HTERT RPE-1 (cell line): Measurements from ENCODE around the gene TMEM144.
"Not testable (repeated sequence)": the region's sequence is repeated elsewhere in the genome, so short reads cannot be mapped to it uniquely, and the experiment has no call there.

Source experiments
- in situ Hi-C: fragments of 300-500 bp; cut with MboI; formaldehyde crosslinking; loops from 4 replicates; pipeline ENCODE4 v1.14.3; 2020; ENCODE audit warnings: low sequenced_read_pairs

The TMEM144 gene

DNA sequence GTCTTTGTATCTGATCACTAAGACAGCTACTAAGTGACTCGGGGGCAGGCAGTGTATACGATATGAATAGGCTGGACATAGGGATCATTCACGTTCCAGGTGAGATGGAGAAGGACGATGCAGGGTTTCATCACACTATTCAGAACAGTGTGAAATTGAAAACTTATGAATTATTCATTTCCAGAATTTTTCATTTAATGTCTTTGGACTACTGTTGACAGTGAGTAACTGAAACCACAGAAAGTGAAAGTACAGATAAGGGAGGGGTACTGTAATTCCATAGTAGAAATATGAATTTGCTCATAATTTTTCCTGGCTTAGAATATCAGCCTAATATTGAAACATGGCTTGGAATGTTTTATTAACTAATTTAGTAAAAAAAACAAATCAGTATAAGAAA, 24.4 kb downstream of the TMEM144 start:
- in situ Hi-C loops, result no loop called here

DNA sequence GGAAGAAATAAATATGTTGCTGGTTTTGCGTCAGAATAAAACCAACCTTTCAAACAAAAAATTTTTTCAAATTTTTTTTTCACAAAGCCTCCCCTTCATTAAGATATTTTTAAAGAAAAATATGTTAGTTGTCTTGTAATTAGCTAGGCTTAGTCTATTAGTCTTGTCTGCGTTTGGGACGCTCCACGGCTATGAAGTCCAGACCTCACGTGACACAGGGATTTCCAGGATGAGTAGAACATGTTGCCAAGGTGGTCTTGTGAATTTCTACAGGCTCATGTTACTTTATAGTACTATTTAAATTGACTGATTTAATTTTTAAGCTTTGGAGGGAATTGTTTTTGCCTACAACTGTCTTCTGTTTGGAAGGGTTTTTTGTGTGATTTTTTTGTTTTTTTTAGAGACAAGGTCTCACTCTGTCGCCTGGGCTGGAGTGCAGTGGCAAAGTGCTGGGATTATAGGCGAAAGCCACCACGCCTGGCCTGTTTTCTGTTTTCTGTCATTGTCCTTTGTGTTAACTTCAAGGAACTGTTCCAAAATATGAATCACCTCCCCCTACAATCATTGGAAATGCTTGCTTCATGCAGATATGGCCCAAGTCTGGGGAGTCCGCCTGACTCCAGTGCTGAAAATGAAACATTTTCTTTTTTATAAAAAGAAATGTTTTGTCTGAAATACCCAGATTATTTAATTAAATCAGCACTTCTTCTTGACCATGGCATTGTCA, 26.2 kb downstream of the TMEM144 start:
- in situ Hi-C loops, result no loop called here

- in situ Hi-C loops, result no loop called here
Measured at GRCh38 chr4:158238575-158238974, 28.3 kb downstream of the TMEM144 start.

GRCh38 chr4:158239196-158239595, 28.9 kb downstream of the TMEM144 start:
- in situ Hi-C loops, result no loop called here

DNA sequence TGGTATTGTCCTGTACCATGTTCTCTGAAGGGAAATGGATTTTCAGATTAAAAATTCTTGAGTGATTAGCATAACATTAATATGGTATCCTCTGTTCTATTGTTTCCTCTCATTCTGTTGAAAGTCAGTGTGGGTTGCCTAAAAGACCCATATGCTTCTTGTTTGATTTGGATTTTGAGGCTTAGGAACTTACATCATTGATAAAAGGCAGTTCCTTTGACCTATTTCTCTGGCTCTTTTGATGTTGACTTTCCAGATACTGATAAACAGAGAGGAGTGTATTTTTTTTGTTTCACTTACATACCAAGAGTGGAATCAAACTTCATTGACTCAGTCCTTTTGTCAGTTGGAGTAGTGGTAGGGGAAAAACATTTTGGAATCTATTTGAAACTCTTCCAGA, 32.8 kb downstream of the TMEM144 start:
- in situ Hi-C loops, result no loop called here

DNA sequence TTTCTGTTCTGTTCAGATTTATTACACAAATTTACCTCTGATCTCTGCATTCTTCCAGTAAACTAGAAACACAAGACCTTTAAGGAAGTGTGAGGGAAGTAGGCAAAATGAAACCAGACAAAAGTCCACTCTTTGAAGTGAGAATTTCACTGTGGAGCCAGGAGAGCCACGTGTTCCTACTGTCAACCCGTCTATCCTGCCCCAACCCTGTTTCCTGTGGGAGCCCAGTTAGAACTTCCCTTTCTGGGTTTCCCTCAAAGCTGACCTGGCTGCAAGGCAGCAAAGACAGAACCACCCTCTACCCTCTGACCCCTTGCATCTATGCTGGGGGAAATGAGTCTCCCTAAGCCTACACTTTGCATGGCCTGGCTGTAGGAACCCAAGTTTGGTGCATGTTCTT, 40.0 kb downstream of the TMEM144 start:
- in situ Hi-C loops, result no loop called here

GRCh38 chr4:158253350-158253980, 43.2 kb downstream of the TMEM144 start:
- in situ Hi-C loops, result no loop called here

- in situ Hi-C loops, result no loop called here
Measured at GRCh38 chr4:158254292-158254691, 44.0 kb downstream of the TMEM144 start.

DNA sequence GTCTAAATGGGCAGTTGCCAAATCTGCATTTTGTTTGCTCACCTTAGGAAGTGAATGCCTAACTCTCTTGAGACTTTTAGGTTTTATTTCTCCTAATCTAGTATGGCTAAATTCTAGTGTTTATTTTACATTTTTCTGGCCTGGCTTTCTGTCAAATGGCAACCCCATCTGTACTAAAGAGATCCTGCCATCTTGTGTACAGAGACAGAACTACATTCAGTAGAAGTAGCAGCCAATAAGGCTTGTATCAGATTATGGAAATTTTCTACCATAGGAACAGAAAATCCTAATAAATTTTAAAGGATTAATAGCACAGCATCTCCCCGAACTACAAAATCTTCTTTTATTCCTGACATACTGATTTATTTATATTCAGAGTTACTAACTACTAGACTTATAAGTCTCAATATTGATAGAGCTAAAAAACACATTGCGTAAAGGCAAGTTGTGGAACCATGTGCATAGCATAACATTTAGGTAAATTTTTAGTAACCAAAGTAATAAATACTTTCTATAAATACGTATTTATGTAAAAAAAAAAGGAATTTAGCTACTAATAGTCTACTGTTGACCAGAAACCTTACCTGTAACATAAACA, 45.5 kb downstream of the TMEM144 start:
- in situ Hi-C loops, result no loop called here

GRCh38 chr4:158259955-158260575, 49.8 kb downstream of the TMEM144 start:
- in situ Hi-C loops, result no loop called here

GRCh38 chr4:158261480-158261879, 51.2 kb downstream of the TMEM144 start:
- in situ Hi-C loops, result no loop called here

DNA sequence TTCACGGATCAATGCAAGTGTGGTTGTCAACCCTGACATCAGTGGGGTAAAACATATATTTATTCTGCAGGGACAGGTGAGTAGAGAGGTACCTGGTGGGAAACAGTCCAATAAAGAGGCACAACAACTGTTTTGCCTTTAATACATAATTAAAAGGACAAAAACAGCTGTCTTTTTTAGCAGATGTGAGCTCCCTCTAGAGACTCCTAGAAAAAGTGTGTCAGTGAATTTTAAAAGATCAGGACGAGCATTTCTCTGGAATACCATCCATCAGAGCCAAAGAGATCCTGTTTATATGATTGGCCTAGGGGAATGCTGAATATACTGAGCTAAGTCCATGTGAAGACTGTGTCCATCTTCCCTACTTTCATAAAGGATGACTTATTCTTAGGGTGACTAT, 58.3 kb downstream of the TMEM144 start:
- in situ Hi-C loops, result no loop called here

DNA sequence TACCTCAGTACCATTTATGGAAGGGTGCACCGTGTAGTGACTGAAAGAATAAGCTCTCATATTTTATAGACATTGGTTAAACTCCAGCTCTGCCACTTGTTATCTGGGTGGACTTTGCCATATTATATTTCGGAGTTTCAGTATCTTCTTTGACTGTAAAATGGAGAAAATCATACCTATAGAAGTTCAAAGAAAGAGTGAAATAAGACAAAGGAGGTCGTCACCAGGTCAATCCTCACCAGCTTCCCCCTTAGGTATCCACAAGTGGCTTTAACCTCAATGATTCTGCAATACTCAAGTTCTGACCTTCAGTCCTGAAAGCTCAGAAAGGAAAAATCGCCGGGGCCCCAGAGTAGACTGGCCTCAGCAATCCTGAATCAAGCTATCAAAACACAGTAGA, 64.3 kb downstream of the TMEM144 start:
- in situ Hi-C loops, result no loop called here

DNA sequence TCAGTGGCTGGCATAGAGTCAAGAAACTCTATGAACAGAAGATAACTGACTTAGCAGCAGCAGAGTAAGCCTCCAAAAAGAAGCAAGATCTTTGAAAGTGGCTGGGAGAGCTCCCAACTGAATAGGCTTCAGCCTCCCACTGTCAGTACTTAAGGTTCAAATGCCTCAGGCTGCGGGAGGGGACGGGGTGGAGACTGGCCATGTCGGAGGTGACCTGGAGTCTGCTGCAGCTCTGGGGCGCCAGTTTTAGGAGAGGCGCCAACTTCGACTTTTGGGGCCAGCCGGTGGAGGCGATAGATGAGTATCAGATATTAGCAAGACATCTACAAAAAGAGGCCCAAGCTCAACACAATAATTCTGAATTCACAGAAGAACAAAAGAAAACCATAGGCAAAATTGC, 67.3 kb downstream of the TMEM144 start:
- in situ Hi-C loops, result no loop called here

DNA sequence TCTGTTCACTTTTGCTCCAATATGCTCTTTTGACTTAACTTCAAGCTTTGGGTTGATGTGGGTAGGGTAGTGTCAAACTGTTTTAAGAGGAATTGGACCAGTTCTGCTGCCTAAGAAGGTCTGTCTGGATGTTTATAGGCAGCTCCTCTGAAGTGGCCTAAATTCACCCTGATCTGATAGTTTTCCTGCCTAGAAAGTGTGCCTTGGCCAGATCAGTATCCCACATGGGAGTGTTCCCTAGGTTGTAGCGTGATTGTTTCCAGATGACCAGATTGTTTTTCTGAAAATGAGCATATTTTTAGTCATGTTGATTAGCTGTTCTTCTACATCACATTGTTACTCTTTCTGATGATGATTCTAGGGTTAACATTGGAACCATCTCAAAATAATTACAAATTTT, 68.8 kb downstream of the TMEM144 start:
- in situ Hi-C loops, result not testable (repeated sequence)

- in situ Hi-C loops, result no loop called here
Measured at GRCh38 chr4:158280856-158281255, 70.6 kb downstream of the TMEM144 start.

DNA sequence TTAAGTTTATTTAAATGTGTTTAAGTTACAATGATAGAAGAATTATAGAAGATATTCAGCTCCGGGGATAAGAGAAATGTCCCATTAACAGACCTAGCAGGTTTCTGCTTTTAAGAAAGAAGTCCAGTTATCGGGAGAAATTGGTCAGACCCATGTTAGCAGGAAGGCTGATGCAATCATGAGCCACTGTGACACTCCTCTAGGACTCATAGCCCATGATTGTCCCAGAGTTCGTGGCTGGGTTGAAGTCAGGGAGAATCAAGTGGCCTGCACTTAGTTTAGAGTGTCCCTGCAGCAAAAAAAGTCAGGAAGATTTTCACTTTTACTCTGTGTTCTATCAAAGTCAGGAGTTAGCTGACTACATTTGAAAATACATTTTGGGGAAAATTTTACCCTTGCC, 72.0 kb downstream of the TMEM144 start:
- in situ Hi-C loops, result no loop called here

GRCh38 chr4:158285429-158286216, 75.3 kb downstream of the TMEM144 start:
- in situ Hi-C loops, result no loop called here

DNA sequence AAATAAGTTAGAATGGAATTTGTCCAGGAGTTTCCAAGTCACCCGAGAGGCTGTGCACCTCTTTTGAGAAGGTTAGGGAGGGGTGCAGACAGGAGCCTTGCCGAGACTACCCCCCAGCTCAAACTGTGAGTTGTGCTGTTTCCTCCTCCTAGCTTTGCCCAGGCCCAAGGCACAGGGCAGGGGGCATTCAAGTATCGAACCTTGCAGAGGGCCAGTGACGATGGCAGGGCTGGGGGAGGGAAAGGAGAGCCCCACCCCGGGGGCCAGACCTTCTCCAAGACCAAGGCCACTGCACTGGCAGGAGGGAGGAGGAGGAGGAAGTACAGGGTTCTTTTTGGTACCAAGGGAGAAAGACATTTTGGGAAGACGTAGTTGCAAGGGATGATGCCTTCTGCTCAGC, 80.6 kb downstream of the TMEM144 start:
- in situ Hi-C loops, result no loop called here

DNA sequence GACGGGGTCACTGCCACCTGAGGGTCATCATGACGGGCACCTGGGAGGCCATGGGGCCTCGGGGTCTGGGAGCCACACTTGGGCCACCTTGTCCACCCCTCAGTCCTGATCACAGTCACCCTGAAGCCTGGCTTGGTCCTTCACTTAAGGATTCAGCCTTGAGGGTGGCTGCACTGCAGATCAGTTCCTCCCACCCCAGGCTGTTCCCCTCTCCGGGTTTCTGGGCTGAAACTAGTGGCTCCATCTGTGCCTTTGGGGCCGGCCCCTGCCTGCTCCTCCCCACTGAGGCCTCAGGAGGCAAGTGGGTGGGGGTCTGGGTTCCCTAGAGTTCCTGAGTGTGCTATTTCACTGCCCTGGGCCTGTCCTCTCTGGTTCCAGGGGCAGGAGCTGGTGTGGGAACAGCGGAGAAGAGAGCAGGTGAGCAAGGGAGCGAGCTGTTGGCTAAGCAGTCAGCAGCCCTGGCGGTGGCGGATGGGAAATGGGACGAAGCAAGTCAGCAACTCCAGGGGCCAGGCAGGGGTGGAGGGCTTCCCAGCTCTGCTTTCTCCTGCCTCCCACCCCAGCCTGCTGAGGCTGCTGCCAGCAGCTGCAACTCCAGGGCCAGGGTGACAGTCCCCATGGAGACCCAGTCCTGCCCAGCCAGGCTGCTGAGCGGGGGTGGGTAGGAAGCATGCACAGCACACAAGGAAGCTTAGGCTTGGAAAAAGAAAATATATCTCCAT, 81.2 kb downstream of the TMEM144 start:
- in situ Hi-C loops, result no loop called here
